Mammary epithelial cell (primary cell): ENCODE measurements around the gene ADARB2.

Experiments used
- EZH2 ChIP-seq: IDR thresholded peaks from 2 replicates; pipeline ENCODE4 v1.6.1; 2012; ENCODE audit warnings: low read length, inconsistent platforms, borderline replicate concordance
- TF ChIP-seq, protein P1 (sequence below), 2 donors: IDR thresholded peaks in 1 of 2; conservative IDR thresholded peaks in 1 of 2; 2 replicates each; pipeline ENCODE4 v1.5.1; 2011 to 2012; ENCODE audit warnings: inconsistent platforms in 2 of 2, low read length in 2 of 2, mild to moderate bottlenecking in 2 of 2, control low read depth in 1 of 2, low read depth in 1 of 2; ENCODE audit not compliant: insufficient read depth in 1 of 2; ENCODE audit errors: extremely low read depth in 1 of 2

DNA sequence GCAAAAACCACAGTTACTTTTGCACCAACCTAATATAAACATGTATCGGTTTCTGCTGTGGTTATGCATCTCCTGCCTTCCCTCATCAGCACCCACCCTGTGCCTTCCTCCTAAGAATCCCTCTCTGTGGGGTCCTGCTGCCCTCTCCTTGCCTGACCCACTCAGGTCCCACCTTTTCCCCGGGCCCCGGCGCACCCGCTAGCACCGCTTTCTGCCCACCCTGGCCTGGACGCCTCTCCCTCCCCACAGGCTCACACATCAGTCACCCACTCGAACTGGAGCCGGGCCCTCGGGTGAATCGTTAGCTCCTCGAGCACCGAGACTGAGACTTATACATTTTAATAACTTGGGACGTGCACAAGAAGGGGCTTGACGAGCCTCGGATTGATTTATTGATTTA, 110.5 kb downstream of the ADARB2 start:
- TF ChIP-seq EZH2 = no peak
- TF ChIP-seq, protein P1, sequence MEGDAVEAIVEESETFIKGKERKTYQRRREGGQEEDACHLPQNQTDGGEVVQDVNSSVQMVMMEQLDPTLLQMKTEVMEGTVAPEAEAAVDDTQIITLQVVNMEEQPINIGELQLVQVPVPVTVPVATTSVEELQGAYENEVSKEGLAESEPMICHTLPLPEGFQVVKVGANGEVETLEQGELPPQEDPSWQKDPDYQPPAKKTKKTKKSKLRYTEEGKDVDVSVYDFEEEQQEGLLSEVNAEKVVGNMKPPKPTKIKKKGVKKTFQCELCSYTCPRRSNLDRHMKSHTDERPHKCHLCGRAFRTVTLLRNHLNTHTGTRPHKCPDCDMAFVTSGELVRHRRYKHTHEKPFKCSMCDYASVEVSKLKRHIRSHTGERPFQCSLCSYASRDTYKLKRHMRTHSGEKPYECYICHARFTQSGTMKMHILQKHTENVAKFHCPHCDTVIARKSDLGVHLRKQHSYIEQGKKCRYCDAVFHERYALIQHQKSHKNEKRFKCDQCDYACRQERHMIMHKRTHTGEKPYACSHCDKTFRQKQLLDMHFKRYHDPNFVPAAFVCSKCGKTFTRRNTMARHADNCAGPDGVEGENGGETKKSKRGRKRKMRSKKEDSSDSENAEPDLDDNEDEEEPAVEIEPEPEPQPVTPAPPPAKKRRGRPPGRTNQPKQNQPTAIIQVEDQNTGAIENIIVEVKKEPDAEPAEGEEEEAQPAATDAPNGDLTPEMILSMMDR (conservative IDR thresholded peaks at IDR 0.05 in 1 of 2, IDR thresholded peaks at IDR 0.05 in 1 of 2; ENCODE audit: extremely low read depth in 1 of 2, insufficient read depth in 1 of 2, low read depth in 1 of 2, low read length in 2 of 2) = no peak
